Thyroid gland (tissue), 4 donors: ENCODE data around the gene H3-3A. TPM values are rescaled to one million over a fixed set of nuclear protein-coding genes. Genes with fewer than 3 reads are reported as not detected.

Experiments
- DNase-seq, 2 donors: peaks; one replicate each; pipeline ENCODE4 v3.0.0-alpha.2; 2019
- H3K27ac ChIP-seq, 3 donors: fragments of 200-600 bp; sonication (generic); 1 replicate in 2 of 3; 2 replicates in 1 of 3; pipeline ENCODE4 v1.5.1; 2016 to 2019; ENCODE audit warnings: mild to moderate bottlenecking in 1 of 3, moderate library complexity in 1 of 3
- H3K27me3 ChIP-seq: fragments of 200-600 bp; sonication (generic); one replicate; pipeline ENCODE4 v1.5.1; 2019
- H3K36me3 ChIP-seq, 2 donors: fragments of 200-600 bp; sonication (generic); one replicate each; pipeline ENCODE4 v1.5.1; 2016 to 2019
- H3K4me1 ChIP-seq, 2 donors: fragments of 200-600 bp; sonication (generic); one replicate each; pipeline ENCODE4 v1.5.1; 2017 to 2019
- H3K4me3 ChIP-seq, 3 donors: fragments of 200-600 bp; sonication (generic); replicated peaks in 1 of 3; 1 replicate in 2 of 3; 2 replicates in 1 of 3; pipeline ENCODE4 v1.5.1; 2016; ENCODE audit warnings: mild to moderate bottlenecking in 1 of 3
- H3K9me3 ChIP-seq: fragments of 200-600 bp; sonication (generic); one replicate; pipeline ENCODE4 v1.5.1; 2017
- POLR2A ChIP-seq, 2 donors: fragments of 450-650 bp; IDR thresholded peaks; one replicate each; pipeline ENCODE4 v1.6.1; 2017; ENCODE audit warnings: antibody characterized with exemption in 2 of 2, mild to moderate bottlenecking in 2 of 2, moderate library complexity in 1 of 2
- WGBS, 2 donors: methylation state at CpG; one replicate each; pipeline ENCODE4 v1.1.5; 2017; 5-methylcytosine and 5-hydroxymethylcytosine counted together
- intact Hi-C: fragments of 100-400 bp; cut with DNase I; formaldehyde crosslinking; loops from one replicate; pipeline ENCODE4 v1.15.1; 2023
- total RNA-seq, 4 donors: library from RNA; depleted of rRNA; stranded (reverse); fragments of >200 nt; gene quantifications; one replicate each; pipeline ENCODE4 v1.2.3, GENCODE V29; 2016
- TF ChIP-seq, protein P1 (sequence below), 6 experiments: fragments of 200-600 bp in 3 of 6; fragments of 450-650 bp in 3 of 6; sonication (generic) in 3 of 6; IDR thresholded peaks; one replicate each; pipeline ENCODE4 v1.5.1; 2016 to 2019; ENCODE audit warnings: antibody characterized with exemption in 6 of 6, mild to moderate bottlenecking in 2 of 6, inconsistent platforms in 1 of 6, moderate library complexity in 1 of 6

The H3-3A gene
- 100 to 1,000 TPM; 304 to 610 (median 445) TPM for total RNA-seq

DNA sequence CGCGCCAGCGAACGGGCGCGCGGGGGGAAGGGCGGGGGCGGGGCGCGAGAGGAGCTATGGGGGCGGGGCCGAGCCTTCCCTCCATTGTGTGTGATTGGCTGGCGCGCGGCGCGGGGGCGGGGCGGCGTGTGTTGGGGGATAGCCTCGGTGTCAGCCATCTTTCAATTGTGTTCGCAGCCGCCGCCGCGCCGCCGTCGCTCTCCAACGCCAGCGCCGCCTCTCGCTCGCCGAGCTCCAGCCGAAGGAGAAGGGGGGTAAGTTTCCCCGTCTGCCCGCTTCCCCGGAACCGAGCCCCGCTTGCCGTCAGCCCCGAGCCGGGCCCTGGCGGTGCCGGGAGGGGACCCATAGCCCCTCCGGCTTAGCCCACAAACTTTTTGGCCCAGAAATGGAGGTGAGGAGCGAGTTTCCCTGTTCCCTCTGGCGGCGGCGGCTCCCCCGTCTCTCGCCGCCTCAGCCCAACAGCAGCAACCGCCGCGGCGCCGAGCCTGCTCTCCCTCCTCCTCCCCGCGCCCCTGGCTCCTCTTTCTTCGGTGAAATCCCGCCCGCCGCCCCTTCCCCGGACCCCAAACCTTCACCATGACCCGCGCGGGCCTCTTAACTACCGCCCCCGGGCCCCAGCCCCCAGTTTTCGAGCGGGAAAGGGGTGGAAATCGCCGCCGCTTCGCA, at the start of gene H3-3A:
H3-3A (plus strand) TSS at position 159 of the 666 bp plus-strand sequence. CDS start 1,636 bp downstream, outside the sequence.
- H3K4me3 ChIP-seq: peak within 1 kb of the TSS; percentile 42 to 92 (median 70)
- intact Hi-C loops: loop anchor here (5.0 kb wide), 1 partner anchor 60 kb away; no protein-coding TSS in a partner anchor
- peaks cover 0 to 7% of the 10 kb centered on the region in 2 donors for H3K36me3 ChIP-seq
- peak within 1 kb of the TSS; percentile 99 for H3K27ac ChIP-seq
- WGBS, 2 donors: 1 to 2% methylated on average over 27 to 41 of the region's 78 CpGs
- peak; percentile 98 to 99 for DNase-seq
- H3K9me3 ChIP-seq: no peaks in the 10 kb centered on the region
- H3K27me3 ChIP-seq: no peaks in the 10 kb centered on the region
- peaks cover 21 to 27% of the 10 kb centered on the region in 2 donors for H3K4me1 ChIP-seq
- TF ChIP-seq POLR2A (IDR thresholded peaks at IDR 0.05): peak; percentile 97 to 99
- TF ChIP-seq, protein P1, sequence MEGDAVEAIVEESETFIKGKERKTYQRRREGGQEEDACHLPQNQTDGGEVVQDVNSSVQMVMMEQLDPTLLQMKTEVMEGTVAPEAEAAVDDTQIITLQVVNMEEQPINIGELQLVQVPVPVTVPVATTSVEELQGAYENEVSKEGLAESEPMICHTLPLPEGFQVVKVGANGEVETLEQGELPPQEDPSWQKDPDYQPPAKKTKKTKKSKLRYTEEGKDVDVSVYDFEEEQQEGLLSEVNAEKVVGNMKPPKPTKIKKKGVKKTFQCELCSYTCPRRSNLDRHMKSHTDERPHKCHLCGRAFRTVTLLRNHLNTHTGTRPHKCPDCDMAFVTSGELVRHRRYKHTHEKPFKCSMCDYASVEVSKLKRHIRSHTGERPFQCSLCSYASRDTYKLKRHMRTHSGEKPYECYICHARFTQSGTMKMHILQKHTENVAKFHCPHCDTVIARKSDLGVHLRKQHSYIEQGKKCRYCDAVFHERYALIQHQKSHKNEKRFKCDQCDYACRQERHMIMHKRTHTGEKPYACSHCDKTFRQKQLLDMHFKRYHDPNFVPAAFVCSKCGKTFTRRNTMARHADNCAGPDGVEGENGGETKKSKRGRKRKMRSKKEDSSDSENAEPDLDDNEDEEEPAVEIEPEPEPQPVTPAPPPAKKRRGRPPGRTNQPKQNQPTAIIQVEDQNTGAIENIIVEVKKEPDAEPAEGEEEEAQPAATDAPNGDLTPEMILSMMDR (IDR thresholded peaks at IDR 0.05): peak in 1 of 6 experiments; percentile 16

DNA sequence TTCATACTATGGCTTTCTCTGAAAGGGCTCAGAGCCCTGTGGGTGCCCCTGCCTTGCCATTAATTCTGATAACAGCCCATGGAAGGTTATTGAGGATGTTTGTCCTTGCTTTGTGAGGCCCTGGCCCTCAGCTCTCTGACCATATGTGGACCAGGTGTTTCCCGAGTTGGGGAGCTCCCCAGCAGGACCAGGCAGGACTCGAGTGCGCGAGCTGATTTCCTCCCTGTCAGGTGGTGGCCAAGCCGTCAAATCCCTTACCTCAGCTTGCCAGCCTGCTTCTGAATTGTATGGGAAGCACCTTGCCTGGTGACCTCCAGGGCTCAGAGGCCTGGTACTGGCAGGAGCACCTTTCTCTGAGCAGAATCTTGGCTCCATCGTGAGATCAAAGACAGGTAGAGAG, 45.4 kb upstream of the H3-3A start:
- DNase-seq: no peak
- Histone ChIP-seq H3K27me3 (no peaks in the 10 kb centered on the region), H3K36me3 (no peaks in the 10 kb centered on the region), H3K4me1 (no peaks in the 10 kb centered on the region), H3K27ac (no peak overlapping the region), H3K4me3 (no peak overlapping the region), H3K9me3 (no peaks in the 10 kb centered on the region)
- no peak for TF ChIP-seq POLR2A (IDR thresholded peaks at IDR 0.05)
- TF ChIP-seq, protein P1 (IDR thresholded peaks at IDR 0.05): no peak
- intact Hi-C loops: no loop called here
- 63 to 80% methylated on average over 1 to 6 of the region's 6 CpGs for WGBS, 2 donors

DNA sequence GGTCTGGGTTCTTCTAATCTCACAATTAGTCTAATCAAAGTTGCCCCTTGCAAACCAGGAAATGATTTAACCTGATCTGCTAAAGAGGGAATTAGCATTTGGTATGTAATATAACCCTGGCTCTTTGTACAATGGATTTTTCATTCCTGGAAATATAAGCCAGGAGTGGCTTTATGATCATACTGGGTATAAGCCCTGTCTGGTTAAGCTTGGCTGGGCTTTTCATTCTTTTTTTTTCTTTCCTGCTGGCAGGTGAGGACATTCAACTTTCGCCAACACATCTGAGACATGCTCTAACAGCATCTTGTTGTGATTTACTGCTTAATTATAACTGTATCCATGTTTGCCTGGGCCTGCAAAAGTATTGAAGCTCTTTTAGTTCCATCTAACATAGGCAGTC, 42.9 kb upstream of the H3-3A start:
- no peaks in the 10 kb centered on the region for H3K27me3 ChIP-seq
- no peaks in the 10 kb centered on the region for H3K36me3 ChIP-seq
- TF ChIP-seq POLR2A (IDR thresholded peaks at IDR 0.05): no peak
- TF ChIP-seq, protein P1 (IDR thresholded peaks at IDR 0.05): no peak
- DNase-seq: no peak
- WGBS, 2 donors: 97% methylated on average over 1 of the region's 1 CpG
- no peaks in the 10 kb centered on the region for H3K4me1 ChIP-seq
- no peak overlapping the region for H3K4me3 ChIP-seq
- no peaks in the 10 kb centered on the region for H3K9me3 ChIP-seq
- intact Hi-C loops: no loop called here
- no peak overlapping the region for H3K27ac ChIP-seq

DNA sequence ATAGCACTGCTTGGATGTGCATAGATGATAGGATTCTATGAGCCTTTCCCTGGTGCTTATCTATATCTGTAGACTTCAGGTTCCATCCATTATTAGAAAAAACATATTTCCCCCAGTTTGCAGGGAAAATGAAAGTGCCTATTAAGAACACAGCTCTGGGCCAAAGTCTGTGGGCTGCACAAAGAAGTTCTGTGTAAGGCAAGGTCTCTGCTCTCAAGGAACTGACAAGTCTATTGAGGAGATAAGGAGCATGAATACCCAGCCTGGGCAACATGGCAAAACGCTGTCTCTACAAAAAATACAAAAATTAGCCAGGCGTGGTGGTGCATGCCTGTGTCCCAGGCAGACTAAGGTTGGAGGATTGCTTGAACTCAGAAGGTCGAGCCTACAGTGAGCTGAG, 41.1 kb upstream of the H3-3A start:
- no peaks in the 10 kb centered on the region for H3K9me3 ChIP-seq
- TF ChIP-seq, protein P1 (IDR thresholded peaks at IDR 0.05): no peak
- no peak for TF ChIP-seq POLR2A (IDR thresholded peaks at IDR 0.05)
- no peaks in the 10 kb centered on the region for H3K27me3 ChIP-seq
- peak in 1 of 2 donors; percentile 10 for DNase-seq
- no peak overlapping the region for H3K27ac ChIP-seq
- H3K36me3 ChIP-seq: no peaks in the 10 kb centered on the region
- H3K4me1 ChIP-seq: no peaks in the 10 kb centered on the region
- WGBS, 2 donors: 15 to 34% methylated on average over 3 of the region's 3 CpGs
- H3K4me3 ChIP-seq: no peak overlapping the region
- intact Hi-C loops: no loop called here

DNA sequence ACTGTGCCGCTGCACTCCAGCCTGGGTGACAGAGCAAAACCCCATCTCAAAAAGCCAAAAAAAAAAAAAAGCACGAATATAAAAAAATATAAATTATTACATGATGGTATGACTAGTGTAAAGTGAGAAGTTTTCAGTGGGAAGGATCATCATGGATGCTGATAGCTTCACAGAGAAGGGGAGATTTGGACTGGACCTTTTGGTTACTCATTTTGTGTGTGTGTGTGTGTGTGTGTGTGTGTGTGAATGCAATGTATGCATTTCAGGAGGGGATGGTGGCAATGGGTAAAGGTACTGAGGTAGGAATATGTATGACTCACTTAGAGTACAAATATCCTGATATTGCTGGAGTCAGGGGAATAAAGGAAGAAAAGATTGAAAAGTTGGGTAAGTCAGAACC, 40.7 kb upstream of the H3-3A start:
- Histone ChIP-seq H3K9me3 (no peaks in the 10 kb centered on the region), H3K4me1 (no peaks in the 10 kb centered on the region), H3K36me3 (no peaks in the 10 kb centered on the region), H3K27ac (no peak overlapping the region), H3K27me3 (no peaks in the 10 kb centered on the region), H3K4me3 (no peak overlapping the region)
- 38 to 52% methylated on average over 2 of the region's 2 CpGs for WGBS, 2 donors
- TF ChIP-seq POLR2A (IDR thresholded peaks at IDR 0.05): no peak
- TF ChIP-seq, protein P1 (IDR thresholded peaks at IDR 0.05): no peak
- intact Hi-C loops: no loop called here
- no peak for DNase-seq
